DOHH2 (cell line): ENCODE data around the gene MROH7.

Experiments
- H3F3A ChIP-seq: fragments of 200-600 bp; sonication (generic), shearing (Covaris generic); 2 replicates; pipeline ENCODE4 v1.6.0; 2016; ENCODE audit warnings: antibody characterized with exemption, mild to moderate bottlenecking; ENCODE audit not compliant: control insufficient read depth, insufficient read depth
- H3K27ac ChIP-seq: fragments of 200-600 bp; sonication (generic); 2 replicates; pipeline ENCODE4 v1.5.1; 2014; ENCODE audit warnings: low read depth, mild to moderate bottlenecking, low read length, moderate library complexity
- H3K27me3 ChIP-seq: fragments of 200-600 bp; sonication (generic); 2 replicates; pipeline ENCODE4 v1.6.1; 2014; ENCODE audit warnings: mild to moderate bottlenecking, low read length, mixed read lengths; ENCODE audit not compliant: control insufficient read depth
- H3K36me3 ChIP-seq: fragments of 200-600 bp; sonication (generic); 2 replicates; pipeline ENCODE4 v1.6.1; 2014; ENCODE audit warnings: mild to moderate bottlenecking, low read length, moderate library complexity, mixed read lengths; ENCODE audit not compliant: control insufficient read depth
- H3K4me1 ChIP-seq: fragments of 200-600 bp; sonication (generic); 2 replicates; pipeline ENCODE4 v1.6.1; 2014; ENCODE audit warnings: mild to moderate bottlenecking, low read length, mixed read lengths; ENCODE audit not compliant: control insufficient read depth
- H3K4me2 ChIP-seq: fragments of 200-600 bp; sonication (generic); 2 replicates; pipeline ENCODE4 v1.6.0; 2014; ENCODE audit warnings: mild to moderate bottlenecking, low read length, moderate library complexity
- H3K4me3 ChIP-seq: fragments of 200-600 bp; sonication (generic); 2 replicates; pipeline ENCODE4 v1.5.1; 2014; ENCODE audit warnings: mild to moderate bottlenecking, low read length, mixed read lengths
- H3K79me2 ChIP-seq: fragments of 200-600 bp; sonication (generic); 2 replicates; pipeline ENCODE4 v1.6.1; 2014; ENCODE audit warnings: mild to moderate bottlenecking, low read length, mixed read lengths; ENCODE audit not compliant: control insufficient read depth
- H3K9me2 ChIP-seq: fragments of 200-600 bp; sonication (generic); replicated peaks from 2 replicates; pipeline ENCODE4 v1.6.1; 2014; ENCODE audit warnings: mild to moderate bottlenecking, low read length, mixed read lengths; ENCODE audit not compliant: control insufficient read depth
- H3K9me3 ChIP-seq: fragments of 200-600 bp; sonication (generic); 2 replicates; pipeline ENCODE4 v1.6.1; 2014; ENCODE audit warnings: antibody characterized with exemption, low read length, mixed read lengths; ENCODE audit not compliant: control insufficient read depth, insufficient read depth
- H4K20me1 ChIP-seq: fragments of 200-600 bp; sonication (generic); 2 replicates; pipeline ENCODE4 v1.6.0; 2014; ENCODE audit warnings: low read depth, mild to moderate bottlenecking, antibody characterized with exemption, low read length, moderate library complexity; ENCODE audit not compliant: control insufficient read depth, insufficient read depth
- EZH2phosphoT487 ChIP-seq: fragments of 200-600 bp; sonication (generic); IDR thresholded peaks from 2 replicates; pipeline ENCODE4 v1.6.1; 2017; ENCODE audit warnings: borderline replicate concordance, mild to moderate bottlenecking, antibody characterized with exemption, low read length, moderate library complexity, mixed read lengths
- TF ChIP-seq, protein P1 (sequence below): fragments of 200-600 bp; sonication (generic); IDR thresholded peaks from one replicate; pipeline ENCODE4 v1.5.1; 2014; ENCODE audit warnings: antibody characterized with exemption, mild to moderate bottlenecking, low read depth, low read length; ENCODE audit not compliant: poor library complexity, severe bottlenecking

Gene MROH7

DNA sequence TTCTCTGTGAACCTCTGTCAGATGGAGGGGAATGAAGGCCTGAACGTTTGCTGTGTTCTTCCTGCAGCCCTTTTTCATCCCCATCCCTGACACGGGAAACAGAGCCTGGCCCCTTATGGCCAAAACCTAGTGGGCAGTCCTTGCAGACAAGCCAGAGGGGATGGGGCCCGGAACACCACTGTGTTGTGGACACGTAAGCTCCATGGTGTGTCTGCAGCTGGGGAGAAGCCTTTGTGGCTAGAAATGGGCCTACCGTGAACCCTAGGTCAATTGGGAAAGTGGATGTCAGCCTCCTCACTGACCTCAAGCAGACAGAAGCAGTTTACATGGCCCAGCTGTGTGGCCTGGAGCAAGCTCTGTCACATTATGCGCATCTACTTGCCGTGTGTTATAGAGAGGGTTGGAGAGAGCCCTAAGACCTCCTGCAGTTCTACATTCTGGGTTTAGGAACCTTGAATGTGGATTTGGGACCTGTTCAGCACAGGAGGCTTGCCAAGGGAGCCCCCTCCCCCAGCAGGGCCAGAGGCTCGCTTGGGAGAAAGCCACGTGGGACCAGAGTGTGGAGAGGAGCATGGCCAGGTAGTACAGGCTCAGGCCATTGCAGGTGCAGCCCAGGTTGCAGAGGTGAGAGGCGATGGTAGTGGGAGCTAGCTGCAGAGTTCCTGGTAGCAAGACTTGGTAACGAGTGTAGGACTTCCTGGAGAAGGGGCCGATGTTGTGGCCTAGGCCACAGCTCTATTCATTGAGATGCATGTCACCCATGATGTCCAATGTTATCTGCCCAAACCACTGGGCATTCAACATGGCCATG is 102.0 kb downstream of the MROH7 start:
- no peaks in the 10 kb centered on the region for H4K20me1 ChIP-seq
- H3K4me3 ChIP-seq: no peak overlapping the region
- H3K4me2 ChIP-seq: no peak overlapping the region
- no peaks in the 10 kb centered on the region for H3K4me1 ChIP-seq
- H3K79me2 ChIP-seq: no peaks in the 10 kb centered on the region
- TF ChIP-seq EZH2phosphoT487: no peak
- TF ChIP-seq, protein P1, sequence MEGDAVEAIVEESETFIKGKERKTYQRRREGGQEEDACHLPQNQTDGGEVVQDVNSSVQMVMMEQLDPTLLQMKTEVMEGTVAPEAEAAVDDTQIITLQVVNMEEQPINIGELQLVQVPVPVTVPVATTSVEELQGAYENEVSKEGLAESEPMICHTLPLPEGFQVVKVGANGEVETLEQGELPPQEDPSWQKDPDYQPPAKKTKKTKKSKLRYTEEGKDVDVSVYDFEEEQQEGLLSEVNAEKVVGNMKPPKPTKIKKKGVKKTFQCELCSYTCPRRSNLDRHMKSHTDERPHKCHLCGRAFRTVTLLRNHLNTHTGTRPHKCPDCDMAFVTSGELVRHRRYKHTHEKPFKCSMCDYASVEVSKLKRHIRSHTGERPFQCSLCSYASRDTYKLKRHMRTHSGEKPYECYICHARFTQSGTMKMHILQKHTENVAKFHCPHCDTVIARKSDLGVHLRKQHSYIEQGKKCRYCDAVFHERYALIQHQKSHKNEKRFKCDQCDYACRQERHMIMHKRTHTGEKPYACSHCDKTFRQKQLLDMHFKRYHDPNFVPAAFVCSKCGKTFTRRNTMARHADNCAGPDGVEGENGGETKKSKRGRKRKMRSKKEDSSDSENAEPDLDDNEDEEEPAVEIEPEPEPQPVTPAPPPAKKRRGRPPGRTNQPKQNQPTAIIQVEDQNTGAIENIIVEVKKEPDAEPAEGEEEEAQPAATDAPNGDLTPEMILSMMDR: no peak
- peaks cover 40% of the 10 kb centered on the region for H3K36me3 ChIP-seq
- H3F3A ChIP-seq: no peaks in the 10 kb centered on the region
- H3K27me3 ChIP-seq: no peaks in the 10 kb centered on the region
- H3K9me2 ChIP-seq: no peaks in the 10 kb centered on the region
- no peaks in the 10 kb centered on the region for H3K9me3 ChIP-seq
- no peak overlapping the region for H3K27ac ChIP-seq

DNA sequence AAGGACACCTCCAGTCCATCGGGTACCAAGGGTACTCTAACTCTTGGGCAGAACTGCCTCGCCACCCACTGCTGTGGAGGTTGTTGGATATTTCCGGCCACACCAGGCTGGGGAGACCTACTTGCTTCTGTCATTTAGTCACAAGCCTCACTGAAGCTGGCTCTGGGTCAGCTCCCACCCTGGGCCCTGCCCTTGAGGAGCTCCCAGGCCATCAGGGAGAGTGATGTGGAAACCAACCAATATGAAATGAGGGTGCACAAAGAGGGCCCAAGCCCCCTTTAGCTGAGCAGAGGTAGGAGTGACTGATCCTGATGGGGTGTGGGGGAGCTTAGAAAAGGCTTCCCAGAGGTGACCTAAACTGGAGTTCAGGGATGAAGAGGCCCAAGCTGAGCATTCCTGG is 103.1 kb downstream of the MROH7 start:
- Histone ChIP-seq H4K20me1 (no peaks in the 10 kb centered on the region), H3K9me2 (no peaks in the 10 kb centered on the region), H3K4me2 (no peak overlapping the region), H3K27ac (no peak overlapping the region), H3K27me3 (no peaks in the 10 kb centered on the region), H3K4me3 (no peak overlapping the region), H3K36me3 (peaks cover 35% of the 10 kb centered on the region), H3K79me2 (no peaks in the 10 kb centered on the region), H3F3A (no peaks in the 10 kb centered on the region), H3K4me1 (no peaks in the 10 kb centered on the region), H3K9me3 (no peaks in the 10 kb centered on the region)
- TF ChIP-seq EZH2phosphoT487: no peak
- TF ChIP-seq, protein P1: no peak

DNA sequence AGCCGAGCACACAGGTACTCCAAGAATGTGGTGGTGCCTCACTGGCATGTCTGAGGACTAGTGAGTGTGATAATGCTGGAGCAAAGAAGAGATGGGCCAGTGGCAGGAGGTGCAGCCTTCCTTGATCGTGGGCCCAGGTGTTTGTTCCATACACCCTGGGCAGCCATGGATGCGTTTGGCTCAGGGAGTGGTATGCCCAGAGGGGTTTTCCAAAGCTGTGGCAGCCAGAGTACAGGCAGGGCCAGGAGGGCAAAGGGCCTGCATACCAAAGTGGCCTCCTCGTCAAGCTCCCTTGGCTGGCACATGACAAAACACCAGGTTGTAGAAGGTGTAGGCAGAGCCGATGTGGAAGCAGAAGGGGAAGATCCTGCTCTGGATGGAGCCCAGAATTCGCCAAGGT is 103.7 kb downstream of the MROH7 start:
- H3K9me3 ChIP-seq: no peaks in the 10 kb centered on the region
- H3K4me2 ChIP-seq: no peak overlapping the region
- no peaks in the 10 kb centered on the region for H4K20me1 ChIP-seq
- H3K9me2 ChIP-seq: no peaks in the 10 kb centered on the region
- TF ChIP-seq, protein P1: no peak
- no peak for TF ChIP-seq EZH2phosphoT487
- no peaks in the 10 kb centered on the region for H3F3A ChIP-seq
- no peak overlapping the region for H3K4me3 ChIP-seq
- H3K4me1 ChIP-seq: no peaks in the 10 kb centered on the region
- no peaks in the 10 kb centered on the region for H3K27me3 ChIP-seq
- no peak overlapping the region for H3K27ac ChIP-seq
- H3K36me3 ChIP-seq: peaks cover 31% of the 10 kb centered on the region
- H3K79me2 ChIP-seq: no peaks in the 10 kb centered on the region
